Colonic mucosa (tissue), 4 donors: ENCODE data around the gene PTOV1. TPM values are rescaled to one million over a fixed set of nuclear protein-coding genes. Genes with fewer than 3 reads are reported as not detected.

Source experiments
- DNase-seq: peaks from one replicate; pipeline ENCODE4 v3.0.0-alpha.2; 2020
- H3K27ac ChIP-seq: fragments of 200-600 bp; one replicate; pipeline ENCODE4 v1.8.0; 2021
- H3K27me3 ChIP-seq: fragments of 200-600 bp; one replicate; pipeline ENCODE4 v1.8.0; 2021
- H3K36me3 ChIP-seq: fragments of 200-600 bp; one replicate; pipeline ENCODE4 v1.8.0; 2021
- H3K4me1 ChIP-seq: fragments of 200-600 bp; one replicate; pipeline ENCODE4 v1.8.0; 2021; ENCODE audit warnings: mild to moderate bottlenecking
- H3K4me3 ChIP-seq: fragments of 200-600 bp; one replicate; pipeline ENCODE4 v1.8.0; 2021
- H3K9ac ChIP-seq, 2 donors: one replicate each; pipeline ENCODE4 v1.7.0; 2013; ENCODE audit warnings: control low read depth in 2 of 2, low read depth in 2 of 2, low read length in 2 of 2
- H3K9me3 ChIP-seq: fragments of 200-600 bp; one replicate; pipeline ENCODE4 v1.8.0; 2021
- CTCF ChIP-seq: fragments of 200-600 bp; IDR thresholded peaks from one replicate; pipeline ENCODE4 v1.8.0; 2022; ENCODE audit warnings: antibody characterized with exemption, mild to moderate bottlenecking
- intact Hi-C: fragments of 100-400 bp; cut with DNase I; formaldehyde crosslinking; loops from one replicate; pipeline ENCODE4 v1.14.1; 2022
- total RNA-seq, 2 donors: library from RNA; stranded (reverse); fragmentation: NEBNext Ultra II Directional in 1 of 2; extraction: Animal tissue kit (Norgen Biotek cat#: 25700) in 1 of 2; gene quantifications; one replicate each; pipeline ENCODE4 v1.2.1, GENCODE V29; 2021
- donor health status: healthy.
- donor health status: DM: no; HTN: no; CAD: no.
- donor health status: DM: no; HTN: no; CAD: no.

PTOV1 gene
- total RNA-seq, 2 donors from 2014 or later, result 109 to 128 TPM

GRCh38 chr19:49858088-49858985, 7.4 kb downstream of the PTOV1 start:
- no peak for DNase-seq
- no peak for TF ChIP-seq CTCF
- no peaks in the 10 kb centered on the region for H3K27me3 ChIP-seq
- H3K9me3 ChIP-seq, result no peaks in the 10 kb centered on the region
- intact Hi-C loops, result no loop called here
- peaks cover 11% of the 10 kb centered on the region for H3K36me3 ChIP-seq
- no peak overlapping the region for H3K4me3 ChIP-seq
- no peak overlapping the region for H3K9ac ChIP-seq
- no peaks in the 10 kb centered on the region for H3K4me1 ChIP-seq
- H3K27ac ChIP-seq, result no peak overlapping the region

- peaks cover under 1% of the 10 kb centered on the region for H3K4me1 ChIP-seq
- H3K4me3 ChIP-seq, result no peak overlapping the region
- peaks cover 11% of the 10 kb centered on the region for H3K36me3 ChIP-seq
- no peaks in the 10 kb centered on the region for H3K27me3 ChIP-seq
- no peak for DNase-seq
- H3K9me3 ChIP-seq, result no peaks in the 10 kb centered on the region
- H3K9ac ChIP-seq, result no peak overlapping the region
- intact Hi-C loops, result loop anchor here (10.0 kb wide), 1 partner anchor 45 kb away; the partner anchor contains the start of genes FUZ and MED25
- no peak overlapping the region for H3K27ac ChIP-seq
- TF ChIP-seq CTCF, result no peak
Measured at GRCh38 chr19:49859682-49860335, 8.8 kb downstream of the PTOV1 start.

GRCh38 chr19:49860336-49861102, 9.6 kb downstream of the PTOV1 start:
- intact Hi-C loops, result loop anchor here (10.0 kb wide), 1 partner anchor 46 kb away; the partner anchor contains the start of genes FUZ and MED25
- Histone ChIP-seq H3K4me3 (no peak overlapping the region), H3K27me3 (no peaks in the 10 kb centered on the region), H3K36me3 (peaks cover 11% of the 10 kb centered on the region), H3K9ac (no peak overlapping the region), H3K27ac (no peak overlapping the region), H3K9me3 (no peaks in the 10 kb centered on the region), H3K4me1 (peaks cover 5% of the 10 kb centered on the region)
- no peak for DNase-seq
- TF ChIP-seq CTCF, result no peak

- TF ChIP-seq CTCF, result no peak
- DNase-seq, result no peak
- Histone ChIP-seq H3K9me3 (no peaks in the 10 kb centered on the region), H3K27ac (no peak overlapping the region), H3K9ac (no peak overlapping the region), H3K36me3 (peaks cover 11% of the 10 kb centered on the region), H3K27me3 (no peaks in the 10 kb centered on the region), H3K4me1 (peaks cover 11% of the 10 kb centered on the region), H3K4me3 (no peak overlapping the region)
- intact Hi-C loops, result loop anchor here (10.0 kb wide), 1 partner anchor 46 kb away; the partner anchor contains the start of genes FUZ and MED25
Measured at GRCh38 chr19:49861107-49861506, 10.1 kb downstream of the PTOV1 start.
